Stimulated activated CD4-positive, alpha-beta T cell treated with anti-CD3 and anti-CD28 coated beads, Interleukin-2, amount 100 ng/mL, for 4 hours (primary cell): ENCODE measurements around the gene SF3B2.
"Not testable (repeated sequence)": the region's sequence is repeated elsewhere in the genome, so short reads cannot be mapped to it uniquely, and the experiment has no call there.

Experiments used
- DNase-seq: peaks from one replicate; pipeline ENCODE4 v3.0.0-alpha.2; 2020; ENCODE audit warnings: low read depth

The SF3B2 gene

GRCh38 chr11:66072081-66072480 lies 19.9 kb downstream of the SF3B2 start:
- DNase-seq = no peak

- no peak for DNase-seq
These were observed 20.4 kb downstream of the SF3B2 start for GRCh38 chr11:66072518-66072917.

DNA sequence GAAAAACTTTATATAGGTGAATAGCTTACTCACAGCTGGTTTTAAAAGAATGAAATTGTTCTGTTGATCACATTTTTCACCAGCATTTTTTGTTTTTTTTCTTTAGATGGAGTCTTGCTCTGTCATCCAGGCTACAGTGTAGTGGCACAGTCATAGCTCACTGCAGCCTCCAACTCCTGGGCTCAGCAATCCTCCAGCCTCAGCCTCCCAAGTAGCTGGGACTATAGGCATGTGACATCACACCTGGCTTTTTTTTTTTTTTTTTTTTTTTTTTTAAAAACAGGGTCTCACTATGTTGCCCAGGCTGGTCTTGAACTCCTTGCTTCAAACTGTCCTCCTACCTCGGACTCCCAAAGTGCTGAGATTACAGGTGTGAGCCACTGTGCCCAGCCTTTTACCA lies 21.5 kb downstream of the SF3B2 start:
- no peak for DNase-seq

DNA sequence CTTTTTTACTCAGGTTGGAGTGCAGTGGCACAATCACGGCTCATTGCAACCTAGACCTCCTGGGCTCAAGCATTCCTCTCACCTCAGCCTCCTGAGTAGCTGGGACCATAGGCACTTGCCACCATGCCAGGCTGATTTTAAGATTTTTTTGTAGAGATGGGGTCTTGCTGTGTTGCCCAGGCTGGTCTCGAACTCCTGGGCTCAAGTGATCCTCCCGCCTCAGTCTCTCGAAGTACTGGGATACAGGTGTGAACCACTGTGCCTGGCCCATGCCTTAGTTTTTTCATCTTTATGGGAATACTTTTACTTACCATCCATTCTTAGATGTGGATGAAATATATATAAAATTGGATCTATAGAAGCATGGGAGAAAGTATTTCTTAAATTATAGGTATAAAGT lies 23.1 kb downstream of the SF3B2 start:
- no peak for DNase-seq

DNA sequence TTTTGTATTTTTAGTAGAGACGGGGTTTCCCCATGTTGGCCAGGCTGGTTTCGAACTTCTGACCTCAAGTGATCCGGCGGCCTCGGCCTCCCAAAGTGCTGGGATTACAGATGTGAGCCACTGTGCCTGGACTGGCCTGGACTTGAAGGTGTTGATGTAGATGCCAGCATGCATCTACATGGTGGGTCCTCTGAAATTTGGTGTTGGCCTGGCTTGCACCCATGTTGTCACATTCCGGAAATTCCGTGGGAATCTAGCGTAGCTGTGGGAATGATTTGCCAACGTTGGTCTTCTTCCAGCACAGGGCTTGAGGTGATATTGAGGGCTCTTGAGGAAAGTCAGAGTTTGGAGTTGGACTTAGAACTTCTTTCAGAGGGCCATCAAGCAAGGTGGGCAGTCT lies 24.4 kb downstream of the SF3B2 start:
- no peak for DNase-seq

DNA sequence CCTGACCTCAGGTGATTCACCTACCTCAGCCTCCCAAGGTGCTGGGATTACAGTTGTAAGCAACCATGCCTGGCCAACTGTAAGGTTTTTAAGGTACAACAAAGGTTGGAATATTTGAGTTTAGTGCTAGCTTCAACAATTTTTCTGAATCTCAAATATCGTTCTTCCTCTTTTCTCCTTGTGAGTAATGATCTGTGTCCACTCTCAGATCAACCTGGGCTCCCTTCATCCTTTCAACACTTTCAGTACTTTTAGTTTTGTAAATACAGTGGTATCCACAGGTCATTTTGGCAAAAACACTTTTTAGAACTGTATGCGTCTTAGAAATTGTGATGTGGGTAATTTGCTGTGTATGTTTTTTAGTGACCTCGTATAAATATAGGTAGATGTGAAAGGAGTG lies 25.8 kb downstream of the SF3B2 start:
- DNase-seq = no peak

GRCh38 chr11:66078949-66079348 lies 26.8 kb downstream of the SF3B2 start:
- DNase-seq = not testable (repeated sequence)

- peak; percentile 67 for DNase-seq
These were observed 28.1 kb downstream of the SF3B2 start for GRCh38 chr11:66080055-66080817.

- DNase-seq = peak; percentile 53
These were observed 29.3 kb downstream of the SF3B2 start for GRCh38 chr11:66081505-66081904.

- no peak for DNase-seq
These were observed 31.0 kb downstream of the SF3B2 start for GRCh38 chr11:66082946-66083698.

GRCh38 chr11:66083767-66084166 lies 31.6 kb downstream of the SF3B2 start:
- no peak for DNase-seq

DNA sequence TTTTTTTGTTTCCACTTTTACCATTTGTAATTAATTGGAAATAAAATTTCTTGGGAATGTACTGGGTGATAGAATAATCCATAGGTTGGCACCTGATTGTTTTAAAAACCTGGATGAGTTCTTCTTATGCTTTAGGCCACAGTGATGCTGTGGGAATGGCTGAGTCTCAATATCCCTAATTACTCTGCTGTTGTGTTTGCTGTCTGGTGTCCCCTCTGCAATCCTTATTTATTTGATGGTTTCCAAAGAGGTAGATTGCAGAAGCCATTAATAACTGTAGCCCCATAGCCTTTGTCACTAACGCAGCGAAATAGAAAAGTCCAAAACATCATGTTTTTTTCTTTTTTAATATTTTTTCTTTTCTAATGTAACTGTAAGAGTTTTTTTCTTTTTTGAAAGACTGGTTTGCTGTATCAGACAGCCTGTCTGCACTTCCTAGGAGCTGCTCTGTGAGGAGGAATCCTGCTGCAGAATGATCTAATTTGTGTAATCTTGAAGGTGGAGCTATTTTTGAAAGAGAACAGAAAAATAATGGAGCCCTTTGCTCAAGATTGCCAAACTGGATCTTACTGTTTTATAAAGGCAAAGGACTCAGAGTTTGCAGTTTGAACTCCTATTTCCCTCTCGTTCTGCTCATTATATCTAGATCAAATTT lies 32.8 kb downstream of the SF3B2 start:
- no peak for DNase-seq

- DNase-seq = no peak
These were observed 35.2 kb downstream of the SF3B2 start for GRCh38 chr11:66087148-66087908.

DNA sequence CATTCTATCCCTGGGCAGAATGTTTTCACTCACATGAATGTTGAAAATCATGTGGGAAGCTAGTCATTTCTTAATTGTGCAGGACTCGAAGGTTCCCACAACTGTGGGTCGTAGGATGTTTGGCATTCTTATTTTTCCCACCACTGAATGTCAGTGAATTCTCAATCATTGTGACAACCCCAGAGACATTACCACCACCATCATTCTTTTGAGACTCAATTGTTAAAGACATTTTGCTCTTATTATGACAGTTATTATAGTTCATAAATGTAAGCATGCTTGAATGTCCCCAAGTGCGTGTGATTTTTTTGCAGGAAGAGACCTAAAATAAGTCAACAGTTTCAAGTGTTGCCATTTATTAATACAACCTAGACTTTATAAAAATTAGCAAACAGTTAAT lies 36.9 kb downstream of the SF3B2 start:
- DNase-seq = no peak

DNA sequence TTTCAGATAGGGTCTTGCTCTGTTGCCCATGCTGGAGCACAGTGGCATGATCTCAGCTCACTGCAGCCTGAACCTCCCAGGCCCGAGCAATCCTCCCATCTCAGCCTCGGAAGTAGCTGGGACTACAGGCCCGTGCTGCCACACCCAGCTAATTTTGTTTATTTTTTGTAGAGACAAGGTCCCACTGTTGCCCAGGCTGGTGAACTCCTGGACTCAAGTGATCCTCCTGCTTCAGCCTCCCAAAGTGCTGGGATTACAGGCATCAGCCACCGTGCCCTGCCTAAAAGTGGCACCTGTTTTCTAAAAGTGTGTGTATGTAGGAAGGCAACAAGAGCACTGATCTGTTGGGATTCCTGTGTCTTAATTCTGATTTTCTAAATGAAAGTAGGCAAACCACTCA lies 38.1 kb downstream of the SF3B2 start:
- DNase-seq = no peak

DNA sequence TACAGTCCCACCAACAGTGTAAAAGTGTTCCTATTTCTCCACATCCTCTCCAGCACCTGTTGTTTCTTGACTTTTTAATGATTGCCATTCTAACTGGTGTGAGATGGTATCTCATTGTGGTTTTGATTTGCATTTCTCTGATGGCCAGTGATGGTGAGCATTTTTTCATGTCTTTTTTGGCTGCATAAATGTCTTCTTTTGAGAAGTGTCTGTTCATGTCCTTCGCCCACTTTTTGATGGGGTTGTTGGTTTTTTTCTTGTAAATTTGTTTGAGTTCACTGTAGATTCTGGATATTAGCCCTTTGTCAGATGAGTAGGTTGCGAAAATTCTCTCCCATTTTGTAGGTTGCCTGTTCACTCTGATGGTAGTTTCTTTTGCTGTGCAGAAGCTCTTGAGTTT lies 40.0 kb downstream of the SF3B2 start:
- not testable (repeated sequence) for DNase-seq

- not testable (repeated sequence) for DNase-seq
These were observed 47.6 kb downstream of the SF3B2 start for GRCh38 chr11:66099746-66100145.

DNA sequence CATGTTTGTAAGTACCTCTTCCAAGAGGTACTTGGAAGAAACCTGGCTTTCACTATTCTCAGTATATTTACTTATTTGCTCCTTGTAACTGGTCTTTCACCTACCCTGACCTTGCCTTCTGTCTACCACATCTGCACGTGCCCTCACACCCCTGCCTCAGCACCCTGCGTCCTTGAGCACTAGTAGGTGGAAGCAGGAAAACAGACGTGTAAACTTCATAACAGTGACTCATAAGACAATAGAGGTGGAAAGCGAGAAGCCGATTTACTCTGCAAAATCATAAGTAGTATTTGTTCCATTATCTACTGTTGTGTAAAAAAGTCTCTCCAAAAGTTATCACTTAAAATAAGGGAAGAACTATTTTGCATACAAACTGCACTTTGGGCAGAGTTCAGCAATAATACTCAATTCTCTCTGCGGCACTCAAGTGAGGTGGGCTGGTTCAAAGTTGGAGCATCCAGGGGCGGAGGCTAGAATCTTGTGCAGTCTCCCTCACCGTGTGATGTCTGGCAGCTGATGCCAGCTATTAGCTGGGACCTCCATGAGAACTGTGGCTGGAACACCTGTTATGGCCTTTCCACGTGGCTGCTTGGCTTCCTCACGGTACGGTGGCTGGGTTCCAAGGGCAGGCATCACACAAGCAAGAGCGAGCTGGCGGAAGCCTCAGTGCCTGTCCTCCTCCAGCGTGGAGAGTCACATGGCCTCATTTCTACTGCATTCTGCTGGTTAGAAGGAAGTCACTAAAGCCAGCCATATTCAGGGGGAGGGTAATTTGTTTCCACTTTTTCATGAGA lies 48.3 kb downstream of the SF3B2 start:
- peak; percentile 35 for DNase-seq

GRCh38 chr11:66101066-66101464 lies 48.9 kb downstream of the SF3B2 start:
- DNase-seq = no peak

- no peak for DNase-seq
These were observed 52.0 kb downstream of the SF3B2 start for GRCh38 chr11:66104057-66104638.
